Prostate gland (tissue), 2 donors: ENCODE data around the gene AUTS2.

ENCODE experiments used
- CTCF ChIP-seq, 4 experiments: fragments of 200-600 bp in 2 of 4; fragments of 450-650 bp in 2 of 4; sonication (generic) in 2 of 4; IDR thresholded peaks; 1 replicate in 3 of 4; 2 replicates in 1 of 4; pipeline ENCODE4 v1.5.1; 2016 to 2019; ENCODE audit warnings: antibody characterized with exemption in 4 of 4, mild to moderate bottlenecking in 2 of 4, moderate library complexity in 2 of 4
- POLR2A ChIP-seq: fragments of 450-650 bp; IDR thresholded peaks from one replicate; pipeline ENCODE4 v1.6.1; 2016; ENCODE audit warnings: antibody characterized with exemption, mild to moderate bottlenecking

GRCh38 chr7:70389531-70390151 lies 791.4 kb downstream of the AUTS2 start:
- TF ChIP-seq POLR2A (no peak), CTCF (IDR thresholded peaks at IDR 0.05) (no peak)
